NB4 (cell line): ENCODE data around the gene RRP7A.
"Not testable (repeated sequence)": the region's sequence is repeated elsewhere in the genome, so short reads cannot be mapped to it uniquely, and the experiment has no call there.

Experiments used
- DNase-seq: peaks from one replicate; pipeline ENCODE4 v3.0.0; 2010; ENCODE audit warnings: low read depth
- H3K4me3 ChIP-seq: one replicate; pipeline ENCODE4 v1.5.1; 2011; ENCODE audit warnings: mild to moderate bottlenecking, low read depth, low read length, moderate library complexity
- CTCF ChIP-seq: IDR thresholded peaks from one replicate; pipeline ENCODE4 v1.5.1; 2012; ENCODE audit warnings: low read depth, low read length
- MAX ChIP-seq: IDR thresholded peaks from 2 replicates; pipeline ENCODE4 v1.6.1; 2011; ENCODE audit warnings: low read depth, low read length
- MYC ChIP-seq: IDR thresholded peaks from 2 replicates; pipeline ENCODE4 v1.6.1; 2011; ENCODE audit warnings: low read depth, low read length
- POLR2A ChIP-seq: IDR thresholded peaks from 2 replicates; pipeline ENCODE4 v1.6.1; 2011; ENCODE audit warnings: mild to moderate bottlenecking; ENCODE audit not compliant: insufficient read length; ENCODE audit errors: extremely low read depth

The RRP7A gene

DNA sequence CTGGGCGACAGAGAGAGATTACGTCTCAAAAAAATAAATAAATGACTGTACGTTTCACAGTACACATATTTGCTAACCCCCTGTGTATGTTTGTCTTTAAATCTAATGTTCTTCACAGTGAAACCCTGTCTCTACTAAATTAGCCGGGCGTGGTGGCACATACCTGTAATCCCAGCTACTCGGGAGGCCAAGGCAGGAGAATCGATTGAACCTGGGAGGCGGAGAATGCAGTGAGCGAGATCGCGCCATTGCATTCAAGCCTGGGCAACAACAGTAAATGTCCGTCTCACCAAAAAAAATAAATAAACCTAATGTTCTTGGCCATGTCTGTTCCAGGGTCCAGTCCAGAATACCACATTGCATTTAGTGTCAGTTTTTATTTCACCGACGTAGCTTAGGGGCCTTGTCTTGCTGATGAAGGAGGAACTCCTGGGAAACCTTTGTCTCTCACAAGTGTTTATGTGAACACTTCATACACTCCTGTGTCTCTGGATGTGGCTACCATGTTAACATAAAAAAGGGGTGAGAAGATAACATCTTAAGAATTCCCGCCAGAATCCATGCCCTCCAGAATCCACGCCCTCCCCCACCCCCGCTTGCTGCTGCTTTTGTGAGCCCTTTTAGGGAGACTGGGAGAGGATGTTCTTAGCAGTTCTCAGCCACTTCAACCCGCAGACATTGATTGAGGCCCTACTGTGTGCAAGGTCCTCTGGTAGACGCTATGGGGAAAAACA is 29.2 kb upstream of the RRP7A start:
- DNase-seq, result no peak
- TF ChIP-seq MAX (no peak), MYC (no peak), POLR2A (no peak), CTCF (no peak)
- no peak overlapping the region for H3K4me3 ChIP-seq

DNA sequence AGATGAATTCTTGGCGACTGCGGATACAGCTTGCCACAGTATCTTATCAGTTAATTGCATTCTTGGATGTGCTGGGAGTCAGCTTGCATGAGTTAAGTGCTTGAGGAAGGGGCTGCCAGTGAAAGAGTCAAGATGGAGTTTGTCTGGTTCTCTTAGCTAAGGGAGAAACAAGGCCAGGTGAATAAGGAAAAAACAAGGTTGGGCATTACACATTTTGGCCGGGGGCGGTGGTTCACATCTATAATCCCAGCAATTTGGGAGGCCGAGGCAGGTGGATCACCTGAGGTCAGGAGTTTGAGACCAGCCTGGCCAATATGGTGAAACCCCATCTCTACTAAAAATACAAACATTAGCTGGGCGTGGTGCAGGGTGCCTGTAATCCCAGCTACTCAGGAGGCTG is 28.5 kb upstream of the RRP7A start:
- not testable (repeated sequence) for H3K4me3 ChIP-seq, DNase-seq

GRCh38 chr22:42547562-42547961 is 28.0 kb upstream of the RRP7A start:
- TF ChIP-seq MYC, result no peak
- TF ChIP-seq MAX, result no peak
- no peak for TF ChIP-seq CTCF
- TF ChIP-seq POLR2A, result no peak
- no peak overlapping the region for H3K4me3 ChIP-seq
- no peak for DNase-seq

DNA sequence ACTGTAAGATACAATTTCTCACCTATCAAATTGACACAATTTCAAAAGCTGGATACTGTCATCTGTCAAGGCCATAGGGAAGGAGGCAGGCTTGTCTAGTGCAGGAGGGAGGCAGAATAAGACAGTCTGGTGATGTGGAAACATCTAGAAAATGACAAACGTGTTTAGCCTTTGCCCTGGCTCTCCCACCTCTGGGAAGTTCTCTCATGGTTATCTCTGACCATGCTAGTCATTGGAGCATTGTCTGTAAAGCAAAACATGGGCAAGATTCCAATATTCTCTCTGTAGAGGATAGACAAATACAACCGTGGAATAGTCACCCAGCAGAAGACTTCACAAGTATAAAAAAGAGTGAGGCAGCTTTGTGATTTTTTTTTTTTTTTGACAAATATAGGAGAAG is 25.1 kb upstream of the RRP7A start:
- TF ChIP-seq MAX (no peak), MYC (no peak), POLR2A (no peak), CTCF (no peak)
- no peak for DNase-seq
- no peak overlapping the region for H3K4me3 ChIP-seq

DNA sequence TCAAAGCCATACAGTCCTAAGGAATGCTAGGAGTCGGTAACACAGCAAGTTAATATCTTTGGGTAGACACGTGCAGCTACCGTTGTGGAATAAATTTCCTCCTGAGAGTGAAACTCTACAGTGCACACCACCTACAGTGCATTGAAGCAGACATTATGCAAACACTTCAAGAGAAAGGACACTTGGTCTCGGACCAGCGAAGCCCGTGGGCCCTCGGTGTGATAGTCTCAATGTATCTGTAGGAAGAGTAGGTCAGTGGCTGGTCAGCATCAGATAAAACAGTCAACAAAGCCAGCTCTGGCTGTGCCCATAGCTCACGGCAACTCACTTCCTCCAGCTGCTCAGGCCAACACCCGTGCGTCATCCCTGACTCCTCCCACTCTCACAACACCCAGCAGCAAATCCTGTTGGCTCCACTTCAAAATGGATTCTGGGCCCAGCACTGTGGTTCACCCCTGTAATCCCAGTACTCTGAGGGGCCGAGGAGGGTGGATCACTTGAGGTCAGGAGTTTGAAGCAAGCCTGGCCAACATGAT is 19.7 kb upstream of the RRP7A start:
- DNase-seq, H3K4me3 ChIP-seq: not testable (repeated sequence)

GRCh38 chr22:42537199-42537831 is 17.7 kb upstream of the RRP7A start:
- not testable (repeated sequence) for H3K4me3 ChIP-seq

DNA sequence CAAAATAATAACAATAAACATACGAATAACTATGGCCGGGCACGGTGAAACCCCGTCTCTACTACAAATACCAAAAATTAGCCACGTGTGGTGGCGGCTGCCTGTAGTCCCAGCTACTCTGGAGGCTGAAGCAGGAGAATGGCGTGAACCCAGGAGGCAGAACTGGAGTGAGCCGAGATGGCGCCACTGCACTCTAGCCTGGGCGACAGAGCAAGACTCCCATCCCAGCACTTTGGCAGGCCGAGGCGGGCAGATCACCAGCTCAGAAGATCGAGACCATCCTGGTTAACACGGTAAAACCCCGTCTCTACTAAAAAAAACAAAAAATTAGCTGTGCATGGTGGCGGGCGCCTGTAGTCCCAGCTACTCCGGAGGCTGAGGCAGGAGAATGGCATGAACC is 17.0 kb upstream of the RRP7A start:
- H3K4me3 ChIP-seq, DNase-seq: not testable (repeated sequence)

More at GRCh38 chr22:42537199-42537831, 17.7 kb upstream of the RRP7A start:
- not testable (repeated sequence) for DNase-seq

GRCh38 chr22:42536166-42536565 is 16.6 kb upstream of the RRP7A start:
- no peak for DNase-seq
- H3K4me3 ChIP-seq, result no peak overlapping the region
- TF ChIP-seq POLR2A (no peak), MAX (no peak), CTCF (no peak), MYC (no peak)

- not testable (repeated sequence) for H3K4me3 ChIP-seq, DNase-seq
Observed at GRCh38 chr22:42535082-42535731, 15.6 kb upstream of the RRP7A start.
